HCT116 (cell line): ENCODE data around the gene SPATA17. TPM values are rescaled to one million over a fixed set of nuclear protein-coding genes. Genes with fewer than 3 reads are reported as not detected.

Experiments used
- ATAC-seq: fragments of 200-7000 bp; cut with Tn5 transposase; 2 replicates; pipeline ENCODE4 v1.9.1; 2020; ENCODE audit warnings: mild to moderate bottlenecking, moderate library complexity
- BruUV-seq: library from RNA; stranded (reverse); fragments of 400-500 nt; replicated peaks from 2 replicates; lab custom pipeline; 2021; lab: Mats Ljungman, UMichigan
- CTCF ChIA-PET: fragments of 300-600 bp; sonication (Branson Sonifier 250); formaldehyde crosslinking; loops from one replicate; lab custom pipeline; 2021; ENCODE audit warnings: antibody characterized with exemption; lab: Charles Lee
- POLR2A ChIA-PET: fragments of 300-600, 350-600 bp; sonication (Branson Sonifier 250); formaldehyde crosslinking; loops from one replicate; lab custom pipeline; 2021; ENCODE audit warnings: antibody characterized with exemption; lab: Charles Lee
- RAD21 ChIA-PET, 2 experiments: fragments of 300-600 bp; sonication (Branson Sonifier 250); formaldehyde crosslinking; loops; one replicate each; lab custom pipeline; 2023; ENCODE audit warnings: low total read pairs in 2 of 2; ENCODE audit not compliant: uncharacterized antibody in 2 of 2, unreplicated experiment in 2 of 2, low non-redundant PET in 1 of 2; lab: Charles Lee
- DNase-seq: peaks from one replicate; pipeline ENCODE4 v3.0.0-alpha.2; 2010; ENCODE audit warnings: low read depth, low spot score
- H2AFZ ChIP-seq: fragments of 200-600 bp; shearing (Covaris generic), sonication (generic); 2 replicates; pipeline ENCODE4 v1.6.1; 2017; ENCODE audit warnings: low read depth, mixed run types, mixed read lengths, antibody characterized with exemption, low read length; ENCODE audit not compliant: poor library complexity, severe bottlenecking
- H3K27ac ChIP-seq: 2 replicates; pipeline ENCODE4 v1.5.1; 2012; ENCODE audit warnings: low read depth, low read length
- H3K27me3 ChIP-seq: fragments of 200-600 bp; sonication (generic); 2 replicates; pipeline ENCODE4 v1.6.1; 2016; ENCODE audit warnings: mixed run types, low read length, mixed read lengths; ENCODE audit not compliant: insufficient read depth
- H3K36me3 ChIP-seq, 2 experiments: fragments of 200-500 bp in 1 of 2; fragments of 200-600 bp in 1 of 2; sonication (Bioruptor generic) in 1 of 2; sonication (generic) in 1 of 2; 2 replicates each; pipeline versions ENCODE4 v1.5.1 to v1.6.1; 2014 to 2016; ENCODE audit warnings: low read length in 2 of 2, inconsistent platforms in 1 of 2, mixed read lengths in 1 of 2, mixed run types in 1 of 2; ENCODE audit not compliant: insufficient read depth in 2 of 2, control insufficient read depth in 1 of 2
- H3K4me1 ChIP-seq, 2 experiments: fragments of 200-600 bp in 1 of 2; sonication (generic) in 1 of 2; 2 replicates each; pipeline versions ENCODE4 v1.5.1 to v1.6.1; 2012 to 2017; ENCODE audit warnings: low read length in 2 of 2, inconsistent platforms in 1 of 2, mild to moderate bottlenecking in 1 of 2, mixed read lengths in 1 of 2, mixed run types in 1 of 2, moderate library complexity in 1 of 2; ENCODE audit not compliant: insufficient read depth in 2 of 2, control insufficient read depth in 1 of 2
- H3K4me2 ChIP-seq: fragments of 200-600 bp; sonication (generic); 2 replicates; pipeline ENCODE4 v1.6.1; 2017; ENCODE audit warnings: mixed run types, low read length, mixed read lengths
- H3K4me3 ChIP-seq, 2 experiments: fragments of 200-600 bp in 1 of 2; sonication (generic) in 1 of 2; replicated peaks in 1 of 2; 2 replicates each; pipeline ENCODE4 v1.5.1; 2011 to 2016; ENCODE audit warnings: low read length in 2 of 2, control low read depth in 1 of 2, low read depth in 1 of 2, mild to moderate bottlenecking in 1 of 2, mixed read lengths in 1 of 2, mixed run types in 1 of 2
- H3K79me2 ChIP-seq: fragments of 200-600 bp; sonication (generic); 2 replicates; pipeline ENCODE4 v1.6.1; 2017; ENCODE audit warnings: mild to moderate bottlenecking, mixed run types, low read length, moderate library complexity, mixed read lengths; ENCODE audit not compliant: insufficient read depth
- H3K9ac ChIP-seq: fragments of 200-600 bp; sonication (generic); 2 replicates; pipeline ENCODE4 v1.6.1; 2016; ENCODE audit warnings: low read length, mixed read lengths
- H3K9me2 ChIP-seq: fragments of 200-600 bp; sonication (generic), shearing (Covaris generic); 2 replicates; pipeline ENCODE4 v1.6.1; 2017; ENCODE audit warnings: mixed run types, mild to moderate bottlenecking, moderate library complexity; ENCODE audit not compliant: insufficient read depth
- H3K9me3 ChIP-seq, 2 experiments: fragments of 200-500 bp in 1 of 2; fragments of 200-600 bp in 1 of 2; sonication (Bioruptor generic) in 1 of 2; sonication (generic) in 1 of 2; 2 replicates each; pipeline ENCODE4 v1.6.1; 2014 to 2017; ENCODE audit warnings: low read length in 2 of 2, mixed read lengths in 2 of 2, inconsistent platforms in 1 of 2, low read depth in 1 of 2, mild to moderate bottlenecking in 1 of 2, mixed run types in 1 of 2, moderate library complexity in 1 of 2; ENCODE audit not compliant: control insufficient read depth in 1 of 2, insufficient read depth in 1 of 2
- H4K20me1 ChIP-seq: fragments of 200-600 bp; sonication (generic), shearing (Covaris generic); 2 replicates; pipeline ENCODE4 v1.6.1; 2017; ENCODE audit warnings: mixed run types, mild to moderate bottlenecking, moderate library complexity; ENCODE audit not compliant: insufficient read depth
- CBX3 ChIP-seq: IDR thresholded peaks from 2 replicates; pipeline ENCODE4 v1.6.1; 2012; ENCODE audit warnings: low read depth
- CEBPB ChIP-seq: IDR thresholded peaks from 2 replicates; pipeline ENCODE4 v1.6.1; 2012; ENCODE audit warnings: low read depth
- EZH2 ChIP-seq: fragments of 200-600 bp; sonication (generic); IDR thresholded peaks from 2 replicates; pipeline ENCODE4 v1.6.1; 2017; ENCODE audit warnings: antibody characterized with exemption, mixed run types
- EZH2phosphoT487 ChIP-seq: fragments of 200-600 bp; IDR thresholded peaks from 2 replicates; pipeline ENCODE4 v1.6.1; 2018; ENCODE audit warnings: antibody characterized with exemption, borderline replicate concordance
- JUND ChIP-seq: IDR thresholded peaks from 2 replicates; pipeline ENCODE4 v1.6.1; 2012
- MAX ChIP-seq: IDR thresholded peaks from 2 replicates; pipeline ENCODE4 v1.6.1; 2012
- POLR2A ChIP-seq: IDR thresholded peaks from 2 replicates; pipeline ENCODE4 v1.7.0; 2011; ENCODE audit warnings: borderline replicate concordance; ENCODE audit not compliant: insufficient read depth, insufficient read length; ENCODE audit errors: extremely low read depth
- POLR2AphosphoS5 ChIP-seq: IDR thresholded peaks from 2 replicates; pipeline ENCODE4 v1.6.1; 2011; ENCODE audit warnings: mild to moderate bottlenecking, low read depth, low read length, moderate library complexity
- RAD21 ChIP-seq: IDR thresholded peaks from 2 replicates; pipeline ENCODE4 v1.6.1; 2012; ENCODE audit warnings: low read depth, mild to moderate bottlenecking
- SP1 ChIP-seq: IDR thresholded peaks from 2 replicates; pipeline ENCODE4 v1.6.1; 2012; ENCODE audit warnings: low read depth
- SRF ChIP-seq: IDR thresholded peaks from 2 replicates; pipeline ENCODE4 v1.6.1; 2012; ENCODE audit warnings: low read depth
- TCF7L2 ChIP-seq: IDR thresholded peaks from 2 replicates; pipeline ENCODE4 v1.7.0; 2011; ENCODE audit warnings: borderline replicate concordance, inconsistent platforms; ENCODE audit not compliant: insufficient read depth, insufficient read length; ENCODE audit errors: extremely low read depth
- YY1 ChIP-seq: IDR thresholded peaks from 2 replicates; pipeline ENCODE4 v1.6.1; 2011; ENCODE audit warnings: low read length, low read depth, moderate library complexity, mild to moderate bottlenecking; ENCODE audit not compliant: insufficient replicate concordance; ENCODE audit errors: extremely low read depth
- ZFX ChIP-seq: fragments of 450-650 bp; IDR thresholded peaks from 2 replicates; pipeline ENCODE4 v1.6.1; 2017
- ZNF274 ChIP-seq: fragments of 200-500 bp; sonication (Bioruptor generic); IDR thresholded peaks from 2 replicates; pipeline ENCODE4 v1.6.1; 2014; ENCODE audit warnings: mild to moderate bottlenecking, low read depth, low read length, inconsistent platforms
- intact Hi-C: fragments of 100-400 bp; cut with micrococcal nuclease; formaldehyde crosslinking; loops from 2 replicates; pipeline ENCODE4 v1.10.0; 2022
- total RNA-seq: library from RNA; stranded (reverse); gene quantifications from one replicate; pipeline ENCODE4 v1.2.1, GENCODE V29; 2021; ENCODE audit not compliant: unreplicated experiment
- TF ChIP-seq, protein P1 (sequence below): IDR thresholded peaks from 2 replicates; pipeline ENCODE4 v1.6.1; 2012; ENCODE audit warnings: low read depth
- TF ChIP-seq, protein P2 (sequence below): IDR thresholded peaks from 2 replicates; pipeline ENCODE4 v1.6.1; 2012

Gene SPATA17
- total RNA-seq, 1 experiment from 2014 or later = 2.5 TPM

DNA sequence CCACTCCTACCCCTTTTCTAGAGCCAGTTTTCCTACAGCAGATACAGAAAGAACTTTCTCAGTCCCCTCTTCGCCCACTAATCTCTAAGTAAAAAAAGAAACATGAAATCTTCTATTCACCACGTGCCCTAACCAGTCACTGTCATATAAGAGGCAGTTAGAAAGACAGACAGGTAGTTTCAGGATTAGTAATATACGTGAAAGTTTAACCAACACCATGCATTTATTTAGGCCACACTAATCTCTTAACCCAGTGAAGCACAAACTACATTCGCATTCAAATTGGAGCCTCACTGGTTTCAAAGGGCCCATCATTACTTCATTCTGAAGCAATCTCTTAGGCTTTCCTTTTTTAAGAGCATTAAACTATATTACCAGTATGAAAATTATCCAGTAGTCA is 10.3 kb upstream of the SPATA17 start:
- peaks cover 3% of the 10 kb centered on the region for H4K20me1 ChIP-seq
- H3K27me3 ChIP-seq = no peaks in the 10 kb centered on the region
- ChIA-PET CTCF (no interaction called here), POLR2A (no interaction called here), RAD21 (no interaction called here)
- H3K4me3 ChIP-seq = no peak overlapping the region
- no peaks in the 10 kb centered on the region for H3K9me2 ChIP-seq
- no peak for TF ChIP-seq YY1
- TF ChIP-seq SP1 = no peak
- TF ChIP-seq RAD21 = no peak
- no peak for TF ChIP-seq TCF7L2
- TF ChIP-seq MAX = no peak
- TF ChIP-seq EZH2phosphoT487 = no peak
- no peak for TF ChIP-seq ZFX
- TF ChIP-seq, protein P1, sequence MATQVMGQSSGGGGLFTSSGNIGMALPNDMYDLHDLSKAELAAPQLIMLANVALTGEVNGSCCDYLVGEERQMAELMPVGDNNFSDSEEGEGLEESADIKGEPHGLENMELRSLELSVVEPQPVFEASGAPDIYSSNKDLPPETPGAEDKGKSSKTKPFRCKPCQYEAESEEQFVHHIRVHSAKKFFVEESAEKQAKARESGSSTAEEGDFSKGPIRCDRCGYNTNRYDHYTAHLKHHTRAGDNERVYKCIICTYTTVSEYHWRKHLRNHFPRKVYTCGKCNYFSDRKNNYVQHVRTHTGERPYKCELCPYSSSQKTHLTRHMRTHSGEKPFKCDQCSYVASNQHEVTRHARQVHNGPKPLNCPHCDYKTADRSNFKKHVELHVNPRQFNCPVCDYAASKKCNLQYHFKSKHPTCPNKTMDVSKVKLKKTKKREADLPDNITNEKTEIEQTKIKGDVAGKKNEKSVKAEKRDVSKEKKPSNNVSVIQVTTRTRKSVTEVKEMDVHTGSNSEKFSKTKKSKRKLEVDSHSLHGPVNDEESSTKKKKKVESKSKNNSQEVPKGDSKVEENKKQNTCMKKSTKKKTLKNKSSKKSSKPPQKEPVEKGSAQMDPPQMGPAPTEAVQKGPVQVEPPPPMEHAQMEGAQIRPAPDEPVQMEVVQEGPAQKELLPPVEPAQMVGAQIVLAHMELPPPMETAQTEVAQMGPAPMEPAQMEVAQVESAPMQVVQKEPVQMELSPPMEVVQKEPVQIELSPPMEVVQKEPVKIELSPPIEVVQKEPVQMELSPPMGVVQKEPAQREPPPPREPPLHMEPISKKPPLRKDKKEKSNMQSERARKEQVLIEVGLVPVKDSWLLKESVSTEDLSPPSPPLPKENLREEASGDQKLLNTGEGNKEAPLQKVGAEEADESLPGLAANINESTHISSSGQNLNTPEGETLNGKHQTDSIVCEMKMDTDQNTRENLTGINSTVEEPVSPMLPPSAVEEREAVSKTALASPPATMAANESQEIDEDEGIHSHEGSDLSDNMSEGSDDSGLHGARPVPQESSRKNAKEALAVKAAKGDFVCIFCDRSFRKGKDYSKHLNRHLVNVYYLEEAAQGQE = no peak
- TF ChIP-seq POLR2A = no peak
- no peak for TF ChIP-seq SRF
- TF ChIP-seq ZNF274 = no peak
- no peak for TF ChIP-seq CEBPB
- TF ChIP-seq EZH2 = no peak
- TF ChIP-seq, protein P2, sequence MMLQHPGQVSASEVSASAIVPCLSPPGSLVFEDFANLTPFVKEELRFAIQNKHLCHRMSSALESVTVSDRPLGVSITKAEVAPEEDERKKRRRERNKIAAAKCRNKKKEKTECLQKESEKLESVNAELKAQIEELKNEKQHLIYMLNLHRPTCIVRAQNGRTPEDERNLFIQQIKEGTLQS = no peak
- no peak for TF ChIP-seq CBX3
- TF ChIP-seq POLR2AphosphoS5 = no peak
- no peak for TF ChIP-seq JUND
- DNase-seq = no peak
- H3K27ac ChIP-seq = no peak overlapping the region
- H2AFZ ChIP-seq = no peak overlapping the region
- H3K4me2 ChIP-seq = no peak overlapping the region
- no TSS peak for BruUV-seq
- ATAC-seq = no peak
- intact Hi-C loops = no loop called here
- H3K36me3 ChIP-seq = peaks cover 7 to 9% of the 10 kb centered on the region in 2 experiments; a peak in 1 of 4 replicates
- no peaks in the 10 kb centered on the region for H3K4me1 ChIP-seq
- no peaks in the 10 kb centered on the region for H3K9me3 ChIP-seq
- peaks cover 85% of the 10 kb centered on the region for H3K79me2 ChIP-seq
- no peak overlapping the region for H3K9ac ChIP-seq
